HFFc6 (cell line): ENCODE measurements around the gene NAPB. TPM values are rescaled to one million over a fixed set of nuclear protein-coding genes. Genes with fewer than 3 reads are reported as not detected.

Experiments used
- DNase-seq: peaks from one replicate; pipeline ENCODE4 v3.0.0-alpha.2; 2018
- H3K27ac Mint-ChIP-seq: 2 replicates; pipeline ENCODE4 v1.8.0; 2020; ENCODE audit warnings: mild to moderate bottlenecking, mixed read lengths
- H3K27me3 Mint-ChIP-seq: 2 replicates; pipeline ENCODE4 v1.8.0; 2021; ENCODE audit warnings: mild to moderate bottlenecking, moderate library complexity, mixed read lengths; ENCODE audit not compliant: insufficient read depth
- H3K36me3 Mint-ChIP-seq: 2 replicates; pipeline ENCODE4 v1.8.0; 2021; ENCODE audit warnings: low read depth, mixed read lengths
- H3K4me1 Mint-ChIP-seq: 2 replicates; pipeline ENCODE4 v1.8.0; 2020; ENCODE audit warnings: low read depth, mixed read lengths
- H3K4me3 Mint-ChIP-seq: 2 replicates; pipeline ENCODE4 v1.8.0; 2020; ENCODE audit warnings: mild to moderate bottlenecking, moderate library complexity, mixed read lengths
- H3K9me3 Mint-ChIP-seq: 2 replicates; pipeline ENCODE4 v1.8.0; 2020; ENCODE audit warnings: mild to moderate bottlenecking, mixed read lengths
- CTCF ChIP-seq: fragments of 200-600 bp; sonication (generic); IDR thresholded peaks from 2 replicates; pipeline ENCODE4 v1.5.0; 2021; ENCODE audit warnings: antibody characterized with exemption, mild to moderate bottlenecking
- total RNA-seq, 6 experiments: library from RNA; stranded (reverse); fragmentation: NEBNext Ultra II Directional; extraction: Animal tissue kit (Norgen Biotek cat#: 25700); gene quantifications; 2 replicates in 1 of 6; 3 replicates in 5 of 6; pipeline ENCODE4 v1.2.3, GENCODE V29; 2021

Gene NAPB
- total RNA-seq, 6 experiments from 2014 or later = 4.1 to 5.9 (median 5.0) TPM

- no peak for DNase-seq
- no peaks in the 10 kb centered on the region for H3K9me3 Mint-ChIP-seq
- H3K4me1 Mint-ChIP-seq = no peaks in the 10 kb centered on the region
- no peak overlapping the region for H3K4me3 Mint-ChIP-seq
- no peak for TF ChIP-seq CTCF
- H3K36me3 Mint-ChIP-seq = no peaks in the 10 kb centered on the region
- no peak overlapping the region for H3K27ac Mint-ChIP-seq
- H3K27me3 Mint-ChIP-seq = peaks cover 12% of the 10 kb centered on the region
These were observed 96.2 kb downstream of the NAPB start for GRCh38 chr20:23325107-23325506.

Other genes starting within 250 kb of the NAPB start
- gene NXT1, start 70.7 kb downstream of the NAPB start, total RNA-seq = 10 to 100 TPM; 14.6 to 19.1 (median 15.9) TPM
- gene GZF1, start 59.3 kb downstream of the NAPB start, total RNA-seq = 10 to 100 TPM; 10.5 to 15.9 (median 13.6) TPM
- gene CSTL1, start 18.2 kb upstream of the NAPB start, total RNA-seq = not detected
- not detected for gene CST11, start 31.4 kb upstream of the NAPB start, total RNA-seq
- gene CST8, start 69.6 kb upstream of the NAPB start, total RNA-seq = not detected
- not detected for gene CST9L, start 147.0 kb upstream of the NAPB start, total RNA-seq
- gene CST9, start 184.4 kb upstream of the NAPB start, total RNA-seq = not detected
- gene CST3, start 216.5 kb upstream of the NAPB start, total RNA-seq = 100 to 1,000 TPM; 211 to 296 (median 234) TPM